Activated CD8-positive, alpha-beta memory T cell treated with anti-CD3 and anti-CD28 coated beads, Interleukin-2, amount 50 U/mL, for 4 hours (primary cell): ENCODE data around the gene RUVBL1.

Source experiments
- DNase-seq: peaks from one replicate; pipeline ENCODE4 v3.0.0-alpha.2; 2020

The RUVBL1 gene

DNA sequence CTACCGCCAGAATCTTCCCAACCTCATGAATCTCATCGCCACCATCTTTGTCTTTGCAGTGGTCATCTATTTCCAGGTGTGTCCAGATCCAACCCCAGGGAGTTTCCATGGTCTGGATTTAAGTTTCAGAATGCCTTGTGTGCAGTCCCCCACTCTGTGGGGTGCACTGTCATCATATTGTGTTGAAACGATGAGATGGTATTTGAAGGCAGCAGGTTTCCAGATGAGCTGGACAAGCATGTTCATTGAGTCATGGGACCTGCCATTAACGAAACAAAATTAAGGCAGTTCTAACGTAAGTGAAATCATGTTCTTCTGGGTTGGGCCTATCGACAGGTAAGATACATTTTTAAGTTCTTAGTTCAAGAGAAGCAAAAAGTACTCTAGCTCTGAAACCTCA lies 58.6 kb downstream of the RUVBL1 start:
- no peak for DNase-seq

DNA sequence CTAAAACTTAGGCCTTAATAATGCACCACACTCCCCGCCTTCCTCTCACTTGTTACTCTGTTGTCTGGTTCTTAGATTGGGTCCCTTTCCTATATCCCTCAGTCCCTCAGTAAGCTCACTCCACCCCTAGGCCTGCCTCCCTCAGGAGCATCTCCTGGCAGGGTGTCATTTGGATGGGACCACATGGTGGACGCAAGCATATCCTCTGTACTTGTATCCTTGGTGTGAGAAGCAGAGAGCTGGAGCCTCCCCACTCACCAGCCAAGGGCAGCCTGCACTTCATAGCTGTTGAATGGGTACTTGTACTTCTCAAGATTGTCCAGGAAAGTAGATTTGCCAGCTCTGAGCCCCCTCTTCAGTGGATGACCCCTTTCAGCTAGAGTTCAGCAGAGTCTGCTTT lies 59.7 kb downstream of the RUVBL1 start:
- no peak for DNase-seq

DNA sequence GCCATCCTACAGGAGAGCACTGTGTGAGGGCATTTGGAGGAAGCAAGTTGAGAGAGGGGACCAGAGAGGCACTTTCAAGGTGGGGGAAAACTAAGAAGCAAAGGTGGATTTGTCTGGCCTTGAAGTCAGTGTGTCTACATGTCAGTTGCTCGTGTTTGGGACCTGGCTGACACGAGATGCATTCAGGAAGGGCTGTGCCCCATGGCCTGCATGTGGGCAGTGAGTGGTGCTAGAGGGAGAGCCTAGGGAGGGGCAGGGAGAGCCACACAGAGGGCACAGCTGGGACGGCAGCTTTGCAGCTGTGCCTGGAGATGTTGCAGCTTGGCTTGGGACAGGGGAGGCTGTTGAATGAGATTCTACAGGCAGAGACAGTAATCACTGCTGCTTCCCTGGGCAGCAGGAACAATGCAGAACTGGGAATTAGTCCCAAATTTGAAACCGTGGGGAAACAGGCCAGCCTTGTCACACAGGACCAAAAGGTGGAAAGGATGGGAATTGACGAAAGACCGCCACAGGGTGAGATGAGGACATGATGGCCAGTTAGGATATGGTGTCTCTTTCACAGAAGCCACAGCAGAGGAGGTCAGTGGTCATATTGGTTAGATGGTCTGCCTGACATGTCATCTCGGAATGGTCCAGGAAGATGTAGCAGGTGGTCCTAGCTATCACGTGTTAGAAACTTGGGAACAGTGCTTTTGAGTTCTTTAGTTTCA lies 61.4 kb downstream of the RUVBL1 start:
- no peak for DNase-seq

DNA sequence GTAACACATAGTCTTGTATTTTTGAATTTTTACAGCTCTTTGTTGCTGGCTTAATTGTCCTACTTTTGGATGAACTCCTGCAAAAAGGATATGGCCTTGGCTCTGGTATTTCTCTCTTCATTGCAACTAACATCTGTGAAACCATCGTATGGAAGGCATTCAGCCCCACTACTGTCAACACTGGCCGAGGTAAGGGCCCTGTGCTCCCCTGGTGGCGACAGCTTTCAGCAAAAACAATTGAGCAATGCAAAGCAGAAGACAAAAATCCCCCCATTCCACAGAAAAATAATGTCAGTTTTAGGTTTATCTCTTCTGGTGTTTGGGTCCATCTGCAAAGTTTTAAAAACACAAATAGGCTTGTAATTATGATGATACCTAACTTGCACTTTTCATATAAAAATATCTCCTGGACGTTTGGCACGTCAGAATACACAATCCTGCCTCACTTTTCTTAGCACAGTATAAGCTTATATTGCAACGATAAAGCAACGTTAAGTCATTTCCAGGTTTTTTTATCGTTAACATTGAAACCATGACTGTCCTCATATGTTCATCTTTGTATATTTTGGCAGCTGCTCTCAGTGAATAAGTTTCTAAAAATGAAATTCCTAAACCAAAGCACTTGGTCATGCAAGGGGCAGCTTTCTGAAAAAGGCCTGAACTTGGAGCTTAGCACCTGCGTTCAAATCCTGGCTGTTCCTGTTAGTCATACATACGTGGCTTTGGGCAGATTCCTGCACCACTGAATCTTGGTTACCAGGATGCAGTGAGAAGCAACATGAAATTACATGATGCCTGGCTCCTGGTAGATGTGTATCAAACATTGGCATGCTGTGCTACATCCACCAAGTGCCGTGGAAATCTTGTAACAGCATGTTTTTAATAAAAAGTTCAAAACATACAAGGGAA lies 62.9 kb downstream of the RUVBL1 start:
- no peak for DNase-seq

DNA sequence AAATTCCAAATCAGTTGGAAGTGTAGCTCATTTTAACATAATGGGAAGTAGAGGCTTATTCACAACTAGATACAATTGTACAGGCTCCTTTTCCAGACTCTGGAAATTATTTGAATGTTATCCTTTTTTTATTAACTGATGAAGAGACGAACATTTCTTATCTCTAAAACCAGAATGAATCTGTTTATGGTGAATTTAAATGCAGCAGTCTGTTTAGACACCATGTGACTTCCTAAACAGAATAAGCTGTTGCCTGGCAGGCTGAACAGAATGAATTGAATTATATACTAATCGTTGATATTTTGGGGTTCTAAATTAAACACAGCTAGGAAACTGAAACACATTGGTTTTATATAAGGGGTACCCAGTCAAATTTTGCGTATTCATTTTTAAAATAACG lies 67.4 kb downstream of the RUVBL1 start:
- no peak for DNase-seq

DNA sequence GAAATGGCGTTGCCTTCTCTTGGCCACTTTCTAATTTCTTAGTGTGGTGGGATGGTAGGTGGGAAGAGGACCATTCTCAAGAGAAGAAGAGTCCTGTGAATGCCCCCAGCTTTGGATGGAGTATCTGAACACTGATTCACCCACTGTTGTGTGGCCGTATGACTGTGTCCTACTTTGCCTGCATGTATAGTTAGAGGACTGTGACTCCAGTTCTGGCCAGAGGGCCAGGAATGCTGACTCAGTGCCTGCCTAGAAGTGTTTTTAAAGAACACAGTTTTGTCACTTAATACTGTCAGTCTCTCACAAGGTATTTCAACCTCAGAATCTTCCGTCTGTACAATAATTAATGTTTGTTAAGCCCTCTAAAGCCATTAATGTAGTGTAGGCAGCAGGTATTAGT lies 69.2 kb downstream of the RUVBL1 start:
- no peak for DNase-seq

DNA sequence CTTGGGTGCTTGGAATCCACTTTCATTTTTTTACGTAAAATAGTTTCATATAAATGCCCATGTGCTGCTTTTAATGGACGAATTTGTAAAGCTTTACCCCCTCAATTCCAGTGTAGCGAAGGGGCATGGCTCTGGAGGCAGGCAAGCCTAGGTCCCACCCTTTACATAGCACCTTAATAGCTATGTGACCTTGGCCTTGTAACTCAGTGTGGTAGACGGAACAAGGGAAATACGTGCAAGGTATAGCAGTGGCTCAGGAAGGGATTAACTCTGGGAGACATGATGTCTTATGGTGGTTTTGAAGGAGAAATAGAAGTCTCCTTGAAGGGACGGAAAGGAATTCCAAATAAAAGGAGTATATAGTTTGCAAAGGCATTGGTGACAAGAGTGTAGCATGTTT lies 70.0 kb downstream of the RUVBL1 start:
- DNase-seq: no peak

DNA sequence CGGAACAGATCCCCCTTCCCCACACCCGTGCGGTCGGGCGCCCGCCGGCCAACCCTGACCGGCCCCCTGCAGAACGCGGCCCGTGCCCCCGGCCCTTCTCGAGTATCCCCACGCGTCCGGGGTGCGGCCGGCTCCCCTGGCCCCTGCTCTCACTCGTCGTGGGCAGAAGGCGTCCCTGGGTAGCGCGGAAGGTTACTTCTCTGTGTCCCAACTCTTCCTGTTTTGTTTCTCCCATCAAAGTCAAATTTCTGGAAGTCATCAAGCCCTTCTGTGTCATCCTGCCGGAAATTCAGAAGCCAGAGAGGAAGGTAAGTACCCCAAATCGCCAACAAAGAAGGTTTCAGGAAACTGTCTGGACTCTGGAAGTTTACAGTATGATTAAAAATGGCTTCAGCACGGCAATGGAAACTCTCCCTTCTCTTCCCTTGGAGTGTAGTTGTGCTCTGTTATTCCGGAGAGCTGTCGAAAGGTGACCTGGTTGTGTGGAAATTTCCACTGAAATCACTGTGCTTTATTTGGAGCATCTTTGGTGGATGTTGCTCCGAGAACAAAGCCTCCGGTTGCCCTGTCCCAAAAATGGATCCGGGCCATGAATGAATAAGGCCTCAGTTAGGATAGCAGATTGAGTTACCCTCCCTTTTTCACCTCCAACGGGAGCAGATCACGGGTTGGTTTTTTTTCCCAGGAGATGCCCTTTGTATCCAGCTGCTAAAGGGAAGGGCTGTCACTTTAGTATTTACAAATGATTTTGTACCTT lies 70.8 kb downstream of the RUVBL1 start:
- no peak for DNase-seq

DNA sequence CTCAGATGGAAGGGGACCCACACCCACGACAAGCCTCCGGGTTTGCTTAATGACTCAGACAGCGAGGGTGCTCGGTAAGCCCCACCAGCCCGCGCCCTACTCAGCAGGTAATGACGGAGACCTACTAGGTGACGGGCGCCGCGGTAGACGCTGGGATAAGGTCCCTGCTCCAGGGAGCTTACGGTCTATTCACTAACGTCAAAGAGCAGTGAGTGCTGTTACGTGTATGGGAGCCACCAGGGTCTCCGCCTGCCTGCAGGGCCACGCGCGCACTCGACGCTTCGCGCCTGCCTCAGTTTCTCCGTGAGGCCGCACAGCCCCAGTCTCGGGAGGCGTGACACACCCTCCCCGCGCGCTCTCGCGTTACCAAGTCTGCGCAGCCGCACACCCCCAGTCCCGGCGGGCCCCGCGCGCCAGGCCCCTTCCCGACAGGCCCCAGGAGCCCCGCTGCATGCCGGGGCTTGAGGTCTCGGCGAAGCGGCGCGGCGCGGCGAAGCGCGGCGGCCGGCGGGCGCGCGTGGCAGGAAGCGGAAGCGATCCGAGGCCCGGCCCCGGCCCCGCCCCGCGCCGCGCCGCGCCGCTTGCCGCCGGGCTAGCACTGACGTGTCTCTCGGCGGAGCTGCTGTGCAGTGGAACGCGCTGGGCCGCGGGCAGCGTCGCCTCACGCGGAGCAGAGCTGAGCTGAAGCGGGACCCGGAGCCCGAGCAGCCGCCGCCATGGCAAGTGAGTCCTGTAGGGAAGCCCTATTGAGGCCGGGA lies 71.6 kb downstream of the RUVBL1 start, which contains the start of gene SEC61A1:
TSS of gene SEC61A1 (plus strand) at position 601 of the 758 bp plus-strand sequence. CDS start at position 717, 116 bp downstream.
- DNase-seq: peak; percentile 95

DNA sequence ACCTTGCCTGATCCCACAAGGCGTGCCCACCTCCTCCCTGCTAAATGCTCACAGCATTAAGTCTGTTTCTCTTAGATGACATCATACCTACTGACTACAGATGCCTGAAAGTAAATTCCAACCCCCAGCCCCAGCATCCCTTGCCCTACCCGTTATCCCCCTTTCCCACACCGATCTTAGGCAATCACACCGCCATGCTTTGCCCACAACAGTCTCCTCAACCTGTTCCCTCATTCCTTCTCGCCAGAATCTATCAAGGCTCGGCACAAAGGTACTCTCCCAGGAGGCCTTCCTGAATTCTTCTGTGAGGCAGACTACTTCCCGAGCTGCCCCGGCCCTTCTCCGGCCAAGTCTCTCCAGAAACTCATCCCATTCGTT lies 72.2 kb downstream of the RUVBL1 start:
- DNase-seq: peak; percentile 14

DNA sequence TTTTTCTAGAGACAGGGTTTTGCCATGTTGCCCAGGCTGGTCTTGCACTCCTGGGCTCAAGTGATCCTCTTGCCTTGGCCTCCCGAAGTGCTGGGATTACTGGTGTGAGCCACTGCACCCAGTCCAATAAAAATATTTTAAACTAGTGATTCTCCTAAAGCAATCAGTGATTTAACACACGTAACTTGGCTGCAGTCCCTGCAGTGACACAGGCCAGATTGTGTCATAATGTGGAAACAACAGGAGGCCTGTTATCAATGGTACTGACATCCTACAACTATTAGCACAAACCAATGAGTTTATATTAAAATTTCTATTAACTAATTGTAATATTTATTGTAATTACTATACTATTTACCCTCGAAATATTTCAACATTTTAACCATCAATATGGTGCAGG lies 73.0 kb downstream of the RUVBL1 start:
- no peak for DNase-seq

DNA sequence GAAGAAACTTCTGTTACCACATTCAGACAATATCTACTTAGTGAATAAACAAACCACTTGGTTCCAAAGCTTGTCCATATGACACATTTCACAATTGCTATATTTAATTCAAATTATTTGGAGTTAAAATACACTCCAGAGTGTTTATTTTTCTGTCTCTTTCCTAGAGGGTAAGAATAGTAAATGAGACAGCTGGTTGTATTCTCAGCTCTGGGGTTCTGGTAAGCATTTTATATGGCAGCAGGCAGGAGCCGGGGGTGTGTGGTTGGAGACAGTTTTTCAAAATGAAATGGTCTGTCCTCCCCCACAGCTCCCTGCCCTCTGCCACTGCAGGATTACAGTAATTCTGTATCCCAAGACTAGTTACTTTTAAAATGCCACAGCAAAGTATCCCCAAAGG lies 82.3 kb downstream of the RUVBL1 start:
- no peak for DNase-seq

DNA sequence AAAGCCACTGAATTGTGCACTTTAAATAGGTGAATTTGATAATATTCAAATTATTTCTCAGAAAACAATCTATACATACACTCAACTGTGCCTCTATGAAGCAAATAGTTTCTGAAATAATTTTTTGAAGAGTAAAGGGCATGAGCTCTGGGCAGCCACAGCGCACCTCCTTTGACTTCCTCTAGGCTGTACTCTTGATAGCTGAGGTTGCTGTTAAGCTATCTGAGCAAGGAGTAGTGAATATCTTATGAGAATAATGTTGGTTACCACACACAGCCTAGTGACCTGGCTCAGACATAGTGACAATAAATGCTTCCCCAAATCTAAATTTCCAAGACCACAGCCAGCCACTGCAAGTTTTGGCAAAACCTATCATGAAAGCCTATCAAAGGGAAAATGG lies 83.0 kb downstream of the RUVBL1 start:
- DNase-seq: no peak

DNA sequence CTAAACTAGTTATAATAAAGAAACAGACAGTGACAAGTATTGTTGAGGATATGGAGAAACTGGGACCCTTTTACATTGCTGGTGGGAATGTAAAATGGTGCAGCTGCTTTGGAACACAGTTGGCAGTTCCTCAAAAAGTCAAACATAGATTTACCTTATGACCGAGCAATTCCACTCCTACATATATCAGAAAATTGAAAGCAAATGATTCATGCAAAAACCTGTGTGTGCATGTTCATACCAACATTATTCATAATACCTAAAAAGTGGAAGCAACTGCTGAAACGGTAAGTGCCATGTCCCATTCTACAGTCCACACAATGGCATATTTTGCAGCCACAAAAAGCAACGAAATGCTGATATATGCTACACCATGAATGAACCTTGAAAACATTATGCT lies 83.6 kb downstream of the RUVBL1 start:
- no peak for DNase-seq

DNA sequence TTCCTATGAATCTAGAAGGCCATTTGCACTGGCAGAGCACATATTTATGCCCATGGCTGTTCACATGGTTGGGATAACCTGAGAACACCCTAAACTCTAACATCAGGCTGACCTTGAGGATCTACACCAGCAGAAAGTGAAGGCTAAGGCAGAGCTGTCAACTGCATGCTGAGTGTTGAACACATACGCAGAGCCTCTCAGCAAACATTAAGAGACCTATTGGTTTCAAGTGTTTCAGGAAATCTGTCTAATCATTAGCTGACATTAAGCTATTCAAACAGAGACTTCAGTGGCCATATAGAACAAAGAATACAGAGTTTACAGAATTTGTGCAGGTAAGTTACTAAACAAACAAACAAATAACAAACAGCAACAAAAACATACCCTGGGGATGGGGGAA lies 87.5 kb downstream of the RUVBL1 start:
- DNase-seq: no peak

DNA sequence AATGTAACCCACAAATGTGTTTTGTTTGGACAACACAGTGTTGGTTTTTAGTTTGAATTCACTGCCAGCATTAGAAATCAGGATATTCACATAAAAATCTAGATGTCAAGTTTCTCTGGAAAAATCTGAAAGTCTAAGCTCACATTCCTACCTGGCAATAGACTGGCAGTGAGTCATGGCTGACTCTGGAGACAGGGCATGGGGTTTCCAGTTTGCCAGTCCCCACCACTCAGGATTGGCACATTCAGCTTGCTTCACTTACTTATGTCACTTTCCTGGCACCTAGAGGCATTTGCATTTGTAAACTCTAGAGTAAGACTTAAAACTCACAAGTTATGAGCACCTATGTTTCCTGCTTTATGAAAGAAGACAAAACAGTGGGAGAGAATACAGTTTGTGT lies 90.5 kb downstream of the RUVBL1 start:
- no peak for DNase-seq
